GM18519 (cell line): ENCODE data around the gene DPYSL4.

Experiments
- ATAC-seq: cut with Tn5 transposase; IDR thresholded peaks from one replicate; pipeline ENCODE4 v1.9.1; 2021; ENCODE audit warnings: mild to moderate bottlenecking, moderate library complexity; ENCODE audit not compliant: unreplicated experiment, low FRiP score

Gene DPYSL4

DNA sequence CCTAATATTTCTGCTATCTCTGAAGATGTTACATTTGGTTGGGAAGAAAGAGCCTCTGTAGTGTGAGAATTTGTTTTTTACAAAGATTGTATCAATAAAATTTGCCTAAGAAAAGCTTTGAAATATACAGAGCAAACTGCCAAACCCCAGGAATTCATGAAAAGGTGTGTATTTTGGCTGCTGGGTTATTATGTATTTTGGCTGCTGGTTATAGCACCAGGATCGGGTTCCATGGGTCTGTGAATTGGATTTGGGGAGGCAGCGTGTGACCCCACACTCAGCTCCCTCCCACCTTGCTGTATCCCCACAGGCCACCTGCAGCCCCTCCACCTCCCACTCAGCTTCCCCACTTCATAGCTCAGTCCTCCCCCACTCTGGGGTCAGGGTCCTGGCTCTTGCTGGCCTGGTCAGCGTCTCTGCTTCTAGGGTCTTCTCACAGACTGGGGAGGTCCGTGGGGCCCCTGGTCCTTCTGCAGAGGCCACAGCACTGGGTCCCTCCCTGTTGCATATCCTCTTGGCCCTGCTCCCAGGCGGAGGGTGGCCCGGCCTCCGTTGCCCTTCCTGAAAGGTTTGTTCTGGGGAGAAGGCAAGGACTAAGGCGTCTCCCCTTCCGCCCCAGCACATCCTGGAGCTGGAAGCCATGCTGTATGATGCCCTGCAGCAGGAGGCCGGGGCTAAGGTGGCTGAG lies 24.0 kb upstream of the DPYSL4 start:
- ATAC-seq = no peak

DNA sequence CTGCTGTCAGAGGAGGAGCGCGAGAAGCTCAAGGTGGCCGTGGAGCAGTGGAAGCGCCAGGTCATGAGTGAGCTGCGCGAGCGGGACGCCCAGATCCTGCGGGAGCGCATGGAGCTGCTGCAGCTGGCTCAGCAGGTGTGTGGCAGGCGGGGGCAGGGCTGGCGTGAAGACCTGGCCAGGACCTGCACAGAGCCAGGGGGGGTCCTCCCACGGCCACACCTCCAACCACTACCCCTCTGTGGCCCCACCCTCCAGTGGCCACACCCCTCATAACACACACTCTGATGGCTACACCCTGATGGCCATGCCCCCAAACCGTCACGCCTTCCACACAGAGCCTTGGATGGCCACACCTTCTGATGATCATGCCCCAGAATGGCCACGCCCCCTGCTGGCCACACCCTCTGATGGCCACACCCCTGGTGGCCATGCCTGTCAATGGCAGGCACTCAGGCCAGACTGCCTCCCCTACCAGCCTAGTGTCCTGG lies 23.4 kb upstream of the DPYSL4 start:
- peak; percentile 70 for ATAC-seq

DNA sequence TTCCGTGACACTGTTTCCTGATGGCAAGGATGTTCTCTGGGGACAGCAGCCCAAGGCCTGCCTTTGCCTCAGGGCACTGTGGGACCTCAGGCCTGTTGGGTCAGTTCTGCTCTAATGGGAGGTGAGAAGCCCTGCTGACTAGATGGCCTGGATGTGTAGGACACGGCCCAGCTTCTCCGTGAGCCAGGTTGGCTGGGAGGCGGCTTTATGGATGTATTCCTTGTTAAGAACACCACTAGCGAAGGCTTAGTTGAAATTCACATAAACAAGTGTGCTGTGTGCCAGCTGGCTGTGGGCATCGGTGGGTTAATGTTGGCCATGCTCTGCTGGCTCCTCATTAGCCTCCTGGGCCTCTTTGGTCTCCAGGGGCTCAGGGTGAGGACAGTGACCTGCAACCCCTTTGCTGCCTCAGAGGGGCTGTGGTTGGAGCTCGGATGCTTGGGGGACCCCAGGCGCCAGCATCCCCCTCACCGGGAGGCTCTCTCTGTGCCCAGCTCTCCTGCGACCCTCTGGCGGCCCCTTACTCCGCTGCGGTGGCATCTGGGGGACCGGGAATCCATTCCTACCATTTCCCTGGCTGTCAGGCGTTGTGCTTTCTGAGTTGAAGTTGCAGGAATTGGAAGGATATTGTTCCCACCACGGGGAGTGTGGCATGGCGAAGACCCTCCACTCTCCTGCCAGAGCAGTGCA lies 22.8 kb upstream of the DPYSL4 start:
- no peak for ATAC-seq

DNA sequence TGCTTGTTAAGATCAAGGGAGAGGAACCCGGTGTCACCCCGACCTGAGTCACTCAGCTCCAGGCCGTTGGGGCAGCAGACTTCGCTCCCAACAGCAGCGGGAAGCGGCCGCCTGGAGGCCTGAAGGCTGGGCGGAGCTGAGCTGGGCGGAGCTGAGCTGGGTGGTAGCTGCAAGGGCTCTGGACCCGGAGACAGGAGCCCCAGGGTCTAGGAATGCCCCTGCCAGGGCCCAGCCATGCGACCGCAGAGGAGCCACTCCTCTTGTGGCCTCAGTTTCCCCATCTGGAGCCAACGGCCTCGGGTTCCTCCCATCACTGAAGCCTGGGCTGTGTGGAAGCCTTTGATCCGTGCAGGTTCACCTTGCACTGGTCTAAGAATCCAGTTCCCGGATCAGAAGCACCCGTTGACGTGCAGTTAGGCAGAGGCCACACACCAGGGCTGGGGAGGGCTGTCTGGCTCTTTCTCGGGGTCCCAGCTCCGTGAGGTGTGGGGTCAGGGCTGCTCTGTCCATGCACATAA lies 21.9 kb upstream of the DPYSL4 start:
- no peak for ATAC-seq

DNA sequence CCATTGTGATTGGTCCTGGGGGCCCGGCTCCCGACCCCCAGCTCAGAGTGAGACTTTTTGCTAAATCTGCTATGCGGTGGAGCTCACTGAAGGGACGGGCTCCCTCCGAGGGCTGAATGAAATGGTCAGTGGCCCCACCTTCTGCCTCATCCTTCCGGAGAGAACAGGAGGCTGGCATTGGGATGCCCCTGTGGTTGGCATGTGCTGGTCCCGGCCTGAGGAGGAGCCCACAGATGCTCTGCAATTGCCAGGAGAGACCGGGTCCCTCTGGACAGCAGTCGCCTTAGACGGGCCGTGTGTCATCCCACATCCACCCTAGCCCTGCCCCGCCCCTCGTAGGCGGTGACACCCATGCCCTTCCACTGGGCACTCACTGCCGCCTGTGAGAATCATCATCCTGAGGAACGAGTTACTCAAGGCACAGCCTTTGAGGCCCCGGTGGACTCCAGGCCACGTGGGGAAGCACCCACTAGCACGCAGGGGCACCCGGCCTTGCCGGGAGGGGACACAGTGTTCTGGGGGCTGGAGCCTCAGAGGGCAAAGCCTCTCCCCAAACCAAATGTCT lies 21.2 kb upstream of the DPYSL4 start:
- no peak for ATAC-seq

DNA sequence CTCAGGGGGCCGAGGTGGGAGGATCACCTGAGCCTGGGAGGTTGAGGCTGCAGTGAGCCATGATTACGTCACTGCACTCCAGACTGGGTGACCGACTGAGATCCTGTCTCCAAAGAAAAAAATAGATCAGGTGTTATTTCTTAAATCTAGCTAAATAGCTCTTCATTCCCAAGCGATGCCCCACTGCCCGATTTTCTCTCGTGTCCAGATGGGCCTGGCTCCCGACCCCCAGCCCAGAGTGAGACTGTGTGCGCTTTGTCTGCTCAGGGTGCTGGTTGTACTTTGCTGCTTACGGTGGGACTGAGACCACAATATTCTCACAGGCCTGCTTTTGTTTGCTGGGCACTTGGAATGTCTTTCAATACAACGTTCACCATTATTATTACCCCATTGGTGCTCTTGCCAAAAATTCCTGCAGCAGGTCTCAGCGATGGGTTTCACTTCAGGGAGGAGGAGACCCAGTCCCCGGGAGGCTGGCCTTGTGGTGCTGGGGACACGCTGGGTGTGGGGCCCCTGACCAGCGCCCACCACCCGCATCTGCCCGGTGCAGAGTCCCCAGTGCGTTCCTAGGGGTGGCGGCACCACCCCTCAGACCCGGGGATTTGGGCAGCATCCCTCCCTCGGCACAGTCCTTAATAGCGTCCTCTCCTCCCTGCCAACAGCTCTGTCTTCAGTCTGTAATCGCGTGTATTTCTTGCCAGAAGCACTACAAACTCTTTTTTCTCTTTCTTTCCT lies 20.4 kb upstream of the DPYSL4 start:
- no peak for ATAC-seq

DNA sequence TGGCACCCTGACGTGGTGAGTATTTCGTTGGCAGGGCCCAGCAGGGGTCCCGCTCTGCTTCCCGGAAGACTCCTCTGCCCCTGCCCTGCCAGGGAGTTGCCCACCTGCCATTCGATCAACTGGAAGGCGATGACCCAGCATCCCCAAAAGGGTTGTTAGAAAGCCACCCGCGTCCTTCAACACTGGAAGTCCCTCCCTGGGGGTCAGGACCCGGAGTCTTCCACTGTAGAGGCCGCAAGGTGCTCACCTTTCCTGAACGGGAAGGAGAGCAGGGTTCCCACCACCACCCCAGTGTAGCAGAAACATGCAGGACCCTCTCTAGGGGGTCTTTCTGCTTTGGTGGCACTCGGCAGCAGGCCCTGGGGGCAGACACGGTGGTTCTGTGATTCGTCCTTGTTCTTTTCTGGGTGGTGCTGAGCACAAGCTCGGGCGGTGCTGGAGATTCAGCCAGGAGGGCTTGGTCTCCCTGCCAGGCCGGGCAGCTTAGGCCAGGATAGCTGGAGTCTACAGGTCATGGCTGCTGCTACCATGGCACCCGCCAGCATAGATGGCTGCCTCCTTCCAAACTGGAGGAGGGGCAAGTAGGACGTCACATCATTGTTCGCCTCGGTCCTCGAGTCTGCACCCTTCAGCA lies 19.6 kb upstream of the DPYSL4 start:
- no peak for ATAC-seq

DNA sequence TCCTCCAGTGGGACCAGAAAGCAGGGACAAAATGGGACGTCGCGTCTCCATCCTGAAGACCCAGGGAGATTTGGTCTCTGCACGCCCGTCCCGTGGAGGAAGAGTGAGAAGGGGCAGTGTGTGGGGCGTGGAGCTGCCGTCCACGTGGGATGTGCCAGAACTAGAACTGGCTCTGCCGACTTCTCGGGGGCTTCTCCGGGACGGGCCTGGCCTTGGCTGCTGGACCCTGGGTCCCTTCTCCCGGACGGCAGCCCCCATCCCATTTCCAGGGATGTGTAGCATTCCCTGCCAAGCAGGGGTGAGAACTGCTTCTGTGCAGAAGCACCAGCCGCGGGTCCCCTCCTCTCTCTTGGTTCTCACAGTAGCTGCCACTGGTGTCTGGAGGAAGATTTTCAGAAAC lies 18.8 kb upstream of the DPYSL4 start:
- no peak for ATAC-seq

GRCh38 chr10:132168571-132169030 lies 18.1 kb upstream of the DPYSL4 start:
- ATAC-seq = no peak

DNA sequence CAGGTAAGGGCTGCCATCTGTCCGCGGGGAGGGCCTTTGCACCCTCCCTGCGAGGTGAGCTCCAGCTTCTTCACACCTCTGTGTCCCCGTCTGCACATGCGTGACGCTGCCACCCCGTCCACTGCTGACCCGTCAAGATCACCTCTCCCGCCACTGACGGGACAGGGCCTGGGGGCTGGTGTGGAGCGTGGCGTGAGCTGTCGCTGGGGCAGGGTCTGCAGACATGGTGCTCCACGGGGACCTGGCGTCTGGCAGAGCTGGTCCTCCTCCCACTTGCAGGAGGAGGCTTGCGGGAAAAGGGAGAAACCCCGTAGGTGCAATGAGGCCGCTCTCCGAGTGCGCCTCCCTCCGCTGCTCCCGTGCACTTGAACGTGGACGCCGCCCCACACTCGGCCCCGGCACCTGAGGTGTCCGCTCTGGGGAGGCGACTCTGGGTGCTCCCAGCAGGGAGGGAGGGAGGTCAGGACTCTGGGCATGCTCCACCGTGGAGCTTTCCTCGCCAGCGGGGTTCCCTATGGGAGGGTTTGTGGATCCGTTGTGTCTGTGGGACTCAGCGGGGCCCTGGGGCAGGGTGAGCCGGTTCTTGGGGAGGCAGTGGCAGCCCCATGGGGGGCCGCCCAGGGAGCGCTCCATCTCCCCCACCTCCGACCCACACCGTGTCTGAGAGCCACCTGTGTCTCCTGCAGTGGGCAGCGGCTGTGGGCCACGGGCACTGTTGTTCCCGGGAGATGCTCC lies 17.6 kb upstream of the DPYSL4 start:
- no peak for ATAC-seq

DNA sequence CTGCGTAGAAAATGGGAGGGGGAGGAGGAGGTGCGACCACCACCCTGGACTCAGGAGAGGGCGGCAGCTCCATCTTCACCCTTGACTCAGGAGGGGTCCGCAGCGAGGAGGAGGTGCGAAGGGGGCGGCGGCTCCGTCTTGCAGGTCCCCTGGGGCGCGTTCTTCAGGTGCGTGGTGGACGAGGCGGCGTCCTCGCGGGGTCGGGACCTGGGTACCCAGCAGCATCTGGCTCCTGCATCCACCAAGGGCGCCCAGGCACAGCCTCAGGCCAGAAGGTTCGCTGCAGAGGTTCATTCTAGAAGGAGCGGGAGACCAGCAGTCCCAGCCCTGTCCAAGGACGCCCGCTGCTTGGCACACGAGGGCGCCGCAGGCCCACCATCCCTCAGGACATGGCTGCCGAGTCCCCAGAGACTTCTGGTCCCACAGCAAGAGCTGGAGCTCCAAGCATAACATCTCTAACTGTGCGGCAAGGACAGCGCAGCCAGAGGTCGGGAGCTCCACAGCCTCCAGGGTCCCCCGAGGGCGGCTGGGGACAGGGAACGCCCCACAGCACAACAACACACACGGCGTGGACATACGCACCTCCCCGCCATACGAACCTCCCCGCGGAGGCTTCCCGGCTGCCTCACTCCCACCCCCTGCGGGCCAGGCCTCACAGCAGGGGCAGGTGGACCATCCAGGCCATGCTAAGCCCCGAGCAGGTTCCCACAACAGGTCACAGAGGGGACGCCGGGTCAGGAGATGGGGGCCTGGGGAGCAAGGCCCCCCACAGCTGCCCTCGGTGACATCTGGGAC lies 16.8 kb upstream of the DPYSL4 start:
- no peak for ATAC-seq

DNA sequence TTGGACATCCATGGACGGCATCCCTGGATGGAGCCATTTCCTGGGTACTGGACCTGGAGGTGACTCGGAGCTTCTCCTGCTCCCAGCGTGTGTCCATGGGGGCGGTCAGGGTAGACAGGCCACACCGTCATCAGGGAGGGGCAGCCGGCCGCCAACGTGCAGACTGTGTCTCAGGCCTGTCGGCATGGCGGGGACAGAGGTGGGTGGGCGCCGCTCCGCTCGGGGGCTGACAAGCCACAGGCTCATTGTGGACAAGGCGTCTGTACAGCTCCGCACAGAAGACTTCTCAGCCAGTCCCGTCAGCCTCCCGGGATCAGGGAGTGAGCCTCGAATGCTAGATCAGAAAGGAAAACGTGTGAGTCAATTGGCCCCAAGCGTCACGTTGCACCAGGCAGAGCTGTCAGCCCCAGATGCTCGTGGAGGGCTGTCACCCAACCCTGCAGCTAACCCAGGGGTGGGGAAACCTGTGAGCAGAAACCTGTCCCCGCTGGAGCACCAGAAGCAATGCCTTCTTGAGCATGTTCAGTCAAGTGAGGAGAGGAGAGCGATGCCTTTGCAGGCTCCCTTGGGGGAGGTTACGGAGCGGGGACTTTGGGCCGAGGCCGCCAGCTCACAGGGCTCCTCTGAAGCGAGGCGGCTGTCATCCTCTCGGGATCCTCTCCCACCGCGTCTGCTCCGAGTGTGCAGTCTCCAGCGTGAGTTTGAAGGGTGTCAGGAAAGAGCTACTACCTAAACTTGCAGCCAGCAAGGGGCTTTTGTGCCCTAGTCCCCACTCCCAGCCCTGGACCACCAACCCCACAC lies 16.0 kb upstream of the DPYSL4 start:
- ATAC-seq = no peak

DNA sequence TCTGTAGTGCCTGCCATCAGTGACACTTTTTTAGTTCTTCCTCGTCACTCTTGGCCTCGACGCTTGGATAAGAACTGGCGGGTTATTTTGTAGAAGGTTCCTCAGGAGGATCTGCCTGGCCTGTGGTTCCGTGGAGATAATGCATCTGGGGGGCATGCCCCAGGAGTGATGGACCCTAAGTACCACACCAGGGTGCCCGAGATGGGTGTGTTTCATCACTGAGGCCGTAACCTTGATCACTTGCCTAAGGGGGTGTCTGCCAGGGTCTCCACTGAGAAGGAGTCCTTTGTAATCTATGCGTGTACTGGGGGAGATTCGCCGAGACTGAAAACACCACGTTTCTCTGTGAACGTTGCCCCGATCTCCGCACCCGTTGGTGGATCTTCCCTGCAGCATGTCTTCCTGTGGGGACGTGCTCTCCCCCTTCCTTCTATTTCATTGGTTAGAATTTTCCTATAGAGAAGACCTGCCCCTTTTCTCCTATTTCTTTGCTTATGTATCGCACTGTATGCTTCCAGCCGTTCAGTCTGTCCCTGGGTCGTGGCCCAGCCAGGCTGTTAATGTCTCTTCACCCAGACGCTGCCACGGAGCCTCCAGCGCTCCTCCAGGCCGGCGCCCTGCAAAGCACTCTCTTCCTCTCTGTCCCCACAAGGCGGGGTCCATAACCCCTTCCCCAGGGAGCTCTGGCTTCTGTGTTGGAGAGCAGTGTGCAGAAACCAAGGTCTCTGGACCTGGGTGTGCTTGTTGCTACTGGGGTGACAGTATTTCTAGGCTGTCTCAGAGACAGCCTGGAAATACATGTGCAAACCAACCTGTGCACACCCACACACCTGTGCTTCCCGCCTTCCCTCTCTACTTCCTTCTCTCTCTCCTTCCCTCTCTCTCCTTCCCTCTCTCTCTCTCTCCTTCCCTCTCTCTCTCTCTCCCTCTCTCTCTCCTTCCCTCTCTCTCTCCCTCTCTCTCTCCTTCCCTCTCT lies 14.4 kb upstream of the DPYSL4 start:
- ATAC-seq = no peak

- ATAC-seq = no peak
Observed at GRCh38 chr10:132173185-132173584, 13.6 kb upstream of the DPYSL4 start.

- no peak for ATAC-seq
Observed at GRCh38 chr10:132174237-132174636, 12.5 kb upstream of the DPYSL4 start.

DNA sequence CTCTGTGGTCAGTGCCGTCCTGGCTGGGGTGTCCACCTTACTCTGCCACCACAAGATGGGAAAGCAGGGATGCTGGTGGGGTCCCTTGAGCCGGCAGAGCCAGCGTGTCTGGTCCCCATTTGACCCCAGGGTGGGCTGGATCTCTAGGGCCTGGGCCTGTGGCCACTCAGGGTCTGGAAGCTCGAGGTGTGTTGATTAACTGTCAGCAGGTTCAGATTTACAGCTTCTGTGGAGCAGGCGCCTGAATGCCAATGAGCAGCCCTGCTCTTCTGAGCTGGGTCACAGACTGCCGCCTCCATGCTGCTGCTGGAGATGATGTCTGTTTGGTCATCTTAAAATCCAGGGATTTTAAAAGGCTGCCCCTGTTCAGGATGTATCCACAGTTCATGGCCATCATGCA lies 11.3 kb upstream of the DPYSL4 start:
- ATAC-seq = no peak
